ENCODE data around the gene GRN.

Gene GRN

GRCh38 chr17:44311562-44312181 is 33.4 kb upstream of the GRN start:
- H3K27ac ChIP-seq (ENCODE audit: low read depth, low read length, poor library complexity, severe bottlenecking) = no peak overlapping the region
- H3K4me3 ChIP-seq (ENCODE audit: low read depth, low read length, poor library complexity, severe bottlenecking) = no peak overlapping the region
- H3K36me3 ChIP-seq (ENCODE audit: insufficient read depth, low read length) = no peaks in the 10 kb centered on the region
- H3K27me3 ChIP-seq (ENCODE audit: insufficient read depth, low read length) = peaks cover 6% of the 10 kb centered on the region; the same call in 1 of the 2 replicates
- no peaks in the 10 kb centered on the region for H4K20me1 ChIP-seq (ENCODE audit: insufficient read depth, low read length)
- H3K9me3 ChIP-seq (ENCODE audit: low read length) = no peaks in the 10 kb centered on the region
- no peak overlapping the region for H3K4me2 ChIP-seq (ENCODE audit: low read length)
- TF ChIP-seq CTCF (IDR thresholded peaks at IDR 0.05; ENCODE audit: low read length) = no peak
- no peak for TF ChIP-seq EZH2 (IDR thresholded peaks at IDR 0.05; ENCODE audit: borderline replicate concordance, low read length)
- no peaks in the 10 kb centered on the region for H3F3A ChIP-seq (ENCODE audit: insufficient read depth, low read length)
- H3K79me2 ChIP-seq (ENCODE audit: insufficient read depth, low read length) = no peaks in the 10 kb centered on the region
- H3K9ac ChIP-seq (ENCODE audit: low read length) = no peak overlapping the region
- peaks cover 15% of the 10 kb centered on the region for H3K4me1 ChIP-seq (ENCODE audit: insufficient read depth, low read length, severe bottlenecking)
- H3K9me2 ChIP-seq (ENCODE audit: low read depth, low read length) = no peaks in the 10 kb centered on the region
- no peak overlapping the region for H2AFZ ChIP-seq (ENCODE audit: low read length)

DNA sequence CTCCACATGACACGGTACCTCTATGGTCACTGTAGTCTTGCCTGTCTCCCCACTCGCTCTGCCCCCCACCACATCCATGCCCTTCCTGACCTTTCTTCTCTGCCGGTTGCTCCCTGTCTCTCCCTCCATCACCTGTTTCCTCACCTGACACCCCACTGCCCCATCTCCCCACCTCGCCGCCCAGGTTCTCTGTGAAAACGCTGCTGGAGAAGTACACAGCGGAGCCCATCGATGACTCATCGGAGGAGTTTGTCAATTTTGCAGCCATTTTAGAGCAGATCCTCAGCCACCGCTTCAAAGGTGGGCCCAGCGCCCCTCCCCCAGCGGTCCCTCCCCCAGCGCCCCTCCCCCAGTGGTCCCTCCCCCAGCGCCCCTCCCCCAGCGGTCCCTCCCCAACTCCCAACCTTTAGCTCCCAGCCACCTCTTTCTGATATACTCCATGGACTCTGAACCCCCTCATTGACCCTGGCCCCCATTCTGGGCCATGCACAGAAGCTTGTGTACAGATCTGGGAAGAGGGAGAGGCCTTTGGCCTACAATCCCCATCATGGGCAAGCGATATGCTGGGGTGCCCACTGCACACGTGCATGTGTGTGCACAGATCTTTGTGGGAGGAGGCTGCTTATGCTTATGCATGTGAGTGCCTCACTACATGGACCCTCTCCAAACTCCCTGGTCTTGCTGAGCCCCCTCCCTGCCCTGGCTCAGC is 32.6 kb upstream of the GRN start:
- H3K4me2 ChIP-seq (ENCODE audit: low read length) = no peak overlapping the region
- peaks cover 15% of the 10 kb centered on the region for H3K4me1 ChIP-seq (ENCODE audit: insufficient read depth, low read length, severe bottlenecking)
- no peaks in the 10 kb centered on the region for H3K36me3 ChIP-seq (ENCODE audit: insufficient read depth, low read length)
- H3K4me3 ChIP-seq (ENCODE audit: low read depth, low read length, poor library complexity, severe bottlenecking) = no peak overlapping the region
- no peaks in the 10 kb centered on the region for H3K9me3 ChIP-seq (ENCODE audit: low read length)
- no peaks in the 10 kb centered on the region for H3F3A ChIP-seq (ENCODE audit: insufficient read depth, low read length)
- no peaks in the 10 kb centered on the region for H3K9me2 ChIP-seq (ENCODE audit: low read depth, low read length)
- TF ChIP-seq EZH2 (IDR thresholded peaks at IDR 0.05; ENCODE audit: borderline replicate concordance, low read length) = no peak
- no peak for TF ChIP-seq CTCF (IDR thresholded peaks at IDR 0.05; ENCODE audit: low read length)
- no peak overlapping the region for H2AFZ ChIP-seq (ENCODE audit: low read length)
- H3K9ac ChIP-seq (ENCODE audit: low read length) = no peak overlapping the region
- no peak overlapping the region for H3K27ac ChIP-seq (ENCODE audit: low read depth, low read length, poor library complexity, severe bottlenecking)
- no peaks in the 10 kb centered on the region for H3K79me2 ChIP-seq (ENCODE audit: insufficient read depth, low read length)
- no peaks in the 10 kb centered on the region for H4K20me1 ChIP-seq (ENCODE audit: insufficient read depth, low read length)
- peaks cover 6% of the 10 kb centered on the region; the same call in 1 of the 2 replicates for H3K27me3 ChIP-seq (ENCODE audit: insufficient read depth, low read length)

DNA sequence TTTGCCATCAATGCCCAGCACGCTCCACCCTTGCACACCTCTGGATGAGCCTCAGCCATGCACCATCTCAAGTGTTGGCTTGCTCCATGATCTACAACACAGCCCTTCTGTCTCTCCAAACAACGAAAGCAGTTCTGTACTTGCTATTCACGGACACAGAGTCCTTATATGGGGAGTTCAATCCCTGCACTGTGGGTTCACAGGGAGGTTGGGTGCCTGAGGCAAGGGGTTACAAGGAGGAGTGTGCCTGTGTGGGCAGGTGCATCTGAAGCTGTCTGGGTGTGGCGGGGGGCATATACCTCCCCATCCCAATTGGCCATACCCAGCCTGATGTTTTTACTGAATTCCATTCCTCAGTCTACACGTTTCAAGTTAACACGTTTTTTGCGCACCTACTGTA is 31.1 kb upstream of the GRN start:
- Histone ChIP-seq H3K27ac (ENCODE audit: low read depth, low read length, poor library complexity, severe bottlenecking) (no peak overlapping the region), H3K79me2 (ENCODE audit: insufficient read depth, low read length) (no peaks in the 10 kb centered on the region), H3K27me3 (ENCODE audit: insufficient read depth, low read length) (peaks cover 6% of the 10 kb centered on the region; the same call in 1 of the 2 replicates), H3K4me2 (ENCODE audit: low read length) (no peak overlapping the region), H3K9ac (ENCODE audit: low read length) (no peak overlapping the region), H3K4me1 (ENCODE audit: insufficient read depth, low read length, severe bottlenecking) (peaks cover 9% of the 10 kb centered on the region), H3K36me3 (ENCODE audit: insufficient read depth, low read length) (no peaks in the 10 kb centered on the region; the same call in 1 of the 2 replicates), H3K9me2 (ENCODE audit: low read depth, low read length) (no peaks in the 10 kb centered on the region), H3K9me3 (ENCODE audit: low read length) (no peaks in the 10 kb centered on the region), H3F3A (ENCODE audit: insufficient read depth, low read length) (no peaks in the 10 kb centered on the region), H3K4me3 (ENCODE audit: low read depth, low read length, poor library complexity, severe bottlenecking) (no peak overlapping the region), H4K20me1 (ENCODE audit: insufficient read depth, low read length) (no peaks in the 10 kb centered on the region), H2AFZ (ENCODE audit: low read length) (no peak overlapping the region)
- no peak for TF ChIP-seq CTCF (IDR thresholded peaks at IDR 0.05; ENCODE audit: low read length)
- no peak for TF ChIP-seq EZH2 (IDR thresholded peaks at IDR 0.05; ENCODE audit: borderline replicate concordance, low read length)

Measured in OCI-LY1 (cell line).